Measurements from ENCODE around the gene RPL26. TPM values are rescaled to one million over a fixed set of nuclear protein-coding genes. Genes with fewer than 3 reads are reported as not detected.
"Not testable (repeated sequence)": the region's sequence is repeated elsewhere in the genome, so short reads cannot be mapped to it uniquely, and the experiment has no call there.

The RPL26 gene
- total and polyA plus RNA-seq, 8 donors: 608 to 1,890 (median 1,076) TPM

- no peak for TF ChIP-seq CTCF (IDR thresholded peaks at IDR 0.05)
- Histone ChIP-seq H3K27me3 (no peaks in the 10 kb centered on the region), H3K27ac (peak overlapping the region; percentile 60 to 83 (median 80)), H3K4me3 (peak overlapping the region; percentile 34 to 70 (median 54)), H3K9me3 (no peaks in the 10 kb centered on the region), H3K36me3 (peaks cover 2 to 37% (median 13%) of the 10 kb centered on the region in 3 donors), H3K4me1 (peaks cover 18 to 28% (median 20%) of the 10 kb centered on the region in 3 donors)
- FAIRE-seq (no peak), ATAC-seq (peak; percentile 10 to 51 (median 38)), DNase-seq (no peak)
- intact Hi-C loops (cut with DNase I): no loop called here
- 3 to 4% methylated on average over 18 of the region's 18 CpGs for WGBS, 2 donors
Observed at GRCh38 chr17:8375738-8376259, 7.2 kb downstream of the RPL26 start.

GRCh38 chr17:8373856-8374255, 9.1 kb downstream of the RPL26 start:
- DNase-seq: peak in 2 of 6 donors; percentile 36 to 60
- H3K27me3 ChIP-seq; H3K27ac ChIP-seq; FAIRE-seq; intact Hi-C loops (cut with DNase I); ATAC-seq; H3K9me3 ChIP-seq; H3K4me3 ChIP-seq: not testable (repeated sequence)
- Histone ChIP-seq H3K4me1 (peaks cover 4 to 11% (median 7%) of the 10 kb centered on the region in 3 donors), H3K36me3 (peaks cover 2 to 30% (median 11%) of the 10 kb centered on the region in 3 donors)
- 96 to 98% methylated on average over 20 to 25 of the region's 26 CpGs for WGBS, 2 donors

- Histone ChIP-seq H3K36me3 (peaks cover 0 to 17% (median 6%) of the 10 kb centered on the region in 3 donors), H3K4me3 (no peak overlapping the region), H3K27me3 (no peaks in the 10 kb centered on the region), H3K27ac (no peak overlapping the region), H3K9me3 (no peaks in the 10 kb centered on the region), H3K4me1 (peaks cover 4 to 7% (median 7%) of the 10 kb centered on the region in 3 donors)
- FAIRE-seq (no peak), DNase-seq (no peak), ATAC-seq (no peak)
- 81% methylated on average over 7 of the region's 7 CpGs for WGBS, 2 donors
- intact Hi-C loops (cut with DNase I): no loop called here
- TF ChIP-seq CTCF (IDR thresholded peaks at IDR 0.05): no peak
Observed at GRCh38 chr17:8372422-8372821, 10.6 kb downstream of the RPL26 start.

- Histone ChIP-seq H3K27me3 (no peaks in the 10 kb centered on the region), H3K27ac (no peak overlapping the region), H3K36me3 (peaks cover 0 to 14% (median 6%) of the 10 kb centered on the region in 3 donors), H3K9me3 (no peaks in the 10 kb centered on the region), H3K4me1 (peaks cover under 1 to 1% (median under 1%) of the 10 kb centered on the region in 3 donors), H3K4me3 (no peak overlapping the region)
- WGBS, 2 donors: 85 to 89% methylated on average over 4 of the region's 4 CpGs
- TF ChIP-seq CTCF (IDR thresholded peaks at IDR 0.05): no peak
- FAIRE-seq: no peak
- DNase-seq: no peak
- ATAC-seq: no peak
- intact Hi-C loops (cut with DNase I): no loop called here
Observed at GRCh38 chr17:8371786-8372185, 11.2 kb downstream of the RPL26 start.

GRCh38 chr17:8369944-8370343, 13.0 kb downstream of the RPL26 start:
- no peak for TF ChIP-seq CTCF (IDR thresholded peaks at IDR 0.05)
- Histone ChIP-seq H3K4me3 (no peak overlapping the region), H3K4me1 (no peaks in the 10 kb centered on the region), H3K9me3 (no peaks in the 10 kb centered on the region), H3K27me3 (no peaks in the 10 kb centered on the region), H3K36me3 (peaks cover 0 to 14% (median 6%) of the 10 kb centered on the region in 3 donors), H3K27ac (no peak overlapping the region)
- DNase-seq: no peak
- WGBS, 2 donors: 90 to 91% methylated on average over 8 of the region's 8 CpGs
- ATAC-seq: no peak
- intact Hi-C loops (cut with DNase I): no loop called here
- FAIRE-seq: no peak
